Measurements from ENCODE around the gene MRPS22. TPM values are rescaled to one million over a fixed set of nuclear protein-coding genes. Genes with fewer than 3 reads are reported as not detected.
"Not testable (repeated sequence)": the region's sequence is repeated elsewhere in the genome, so short reads cannot be mapped to it uniquely, and the experiment has no call there.

The MRPS22 gene
- total RNA-seq, 8 experiments from 2014 or later = 42.2 to 81.5 (median 60.6) TPM

DNA sequence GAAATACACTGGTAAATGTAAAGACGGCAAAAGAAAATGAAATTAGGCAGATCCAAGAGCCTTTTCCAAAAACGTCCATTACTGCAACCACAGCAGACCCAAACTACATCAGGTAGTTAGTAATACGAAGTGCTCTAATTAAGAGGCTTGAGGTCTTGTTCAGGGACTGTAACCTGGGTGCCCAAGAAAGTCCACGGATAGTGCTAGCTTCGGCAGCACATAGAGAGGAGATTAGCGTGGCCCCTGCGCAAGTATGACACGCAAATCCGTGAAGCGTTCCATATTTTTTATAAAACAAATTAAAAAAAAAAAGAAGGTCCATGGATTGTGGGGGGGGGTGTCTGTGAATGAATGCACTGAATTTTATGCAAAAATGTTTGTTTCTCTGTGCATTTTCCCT, 44.3 kb downstream of the MRPS22 start:
- Histone ChIP-seq H3K27ac (no peak overlapping the region), H3K4me3 (peak overlapping the region; percentile 55 to 99 (median 73)), H3K4me1 (replicated peaks in 1 of 2) (peaks cover 17 to 23% of the 10 kb centered on the region in 2 donors)
- no peak for ATAC-seq (replicated peaks in 6 of 8)
- in situ Hi-C loops (cut with MboI; ENCODE audit: low pct_unique_long_range_greater_than_20kb in 2 of 9, low sequenced_read_pairs in 9 of 9, unreplicated experiment in 9 of 9) = no loop called here
- WGBS, 10 experiments = 59 to 92% (median 80%) methylated on average over 7 to 10 of the region's 10 CpGs; no CpG with 5 or more reads in 1 of the 10 experiments

DNA sequence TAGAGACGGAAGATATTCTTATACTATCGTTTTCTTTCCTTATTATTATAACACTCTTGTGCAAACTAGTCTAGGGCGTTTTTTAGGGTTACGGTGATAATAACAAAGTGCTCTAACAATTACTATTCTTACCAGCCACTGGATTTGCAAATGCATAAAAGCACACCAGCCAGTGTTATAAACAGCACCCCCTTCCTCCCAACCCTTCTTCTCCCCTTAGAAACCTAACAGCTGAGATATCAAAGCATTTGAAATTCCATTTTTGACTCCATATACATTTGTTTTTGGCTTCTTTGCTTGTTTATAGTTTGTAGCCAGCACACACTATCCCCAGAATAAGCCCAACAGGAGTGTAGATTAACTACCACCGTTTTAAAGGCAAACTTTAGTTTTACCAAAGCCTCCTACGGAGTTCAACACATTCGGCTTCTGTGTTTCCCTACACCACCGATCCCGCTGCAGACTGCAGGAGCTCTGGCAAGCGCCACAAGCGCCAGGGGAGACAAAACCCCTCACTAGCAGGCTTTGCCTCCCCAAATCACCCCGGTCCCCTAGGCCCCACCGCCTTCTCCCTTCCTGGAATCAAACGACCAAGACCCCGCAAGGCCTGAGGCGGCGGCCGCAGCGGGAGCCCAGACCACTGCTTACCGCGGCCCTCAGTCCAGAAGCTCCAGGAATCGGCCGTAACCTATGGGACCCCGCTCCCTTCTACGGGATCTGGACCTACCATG, 45.2 kb downstream of the MRPS22 start:
- WGBS, 10 experiments = 0 to 46% (median 5%) methylated on average over 2 to 9 of the region's 25 CpGs; no CpG with 5 or more reads in 1 of the 10 experiments
- peaks cover 17 to 23% of the 10 kb centered on the region in 2 donors for H3K4me1 ChIP-seq (replicated peaks in 1 of 2)
- H3K27ac ChIP-seq = peak overlapping the region; percentile 97 to 100
- ATAC-seq (replicated peaks in 6 of 8) = peak in 1 of 8 experiments; percentile 8
- H3K4me3 ChIP-seq = peak overlapping the region; percentile 55 to 99 (median 73)
- in situ Hi-C loops (cut with MboI; ENCODE audit: low pct_unique_long_range_greater_than_20kb in 2 of 9, low sequenced_read_pairs in 9 of 9, unreplicated experiment in 9 of 9) = no loop called here

DNA sequence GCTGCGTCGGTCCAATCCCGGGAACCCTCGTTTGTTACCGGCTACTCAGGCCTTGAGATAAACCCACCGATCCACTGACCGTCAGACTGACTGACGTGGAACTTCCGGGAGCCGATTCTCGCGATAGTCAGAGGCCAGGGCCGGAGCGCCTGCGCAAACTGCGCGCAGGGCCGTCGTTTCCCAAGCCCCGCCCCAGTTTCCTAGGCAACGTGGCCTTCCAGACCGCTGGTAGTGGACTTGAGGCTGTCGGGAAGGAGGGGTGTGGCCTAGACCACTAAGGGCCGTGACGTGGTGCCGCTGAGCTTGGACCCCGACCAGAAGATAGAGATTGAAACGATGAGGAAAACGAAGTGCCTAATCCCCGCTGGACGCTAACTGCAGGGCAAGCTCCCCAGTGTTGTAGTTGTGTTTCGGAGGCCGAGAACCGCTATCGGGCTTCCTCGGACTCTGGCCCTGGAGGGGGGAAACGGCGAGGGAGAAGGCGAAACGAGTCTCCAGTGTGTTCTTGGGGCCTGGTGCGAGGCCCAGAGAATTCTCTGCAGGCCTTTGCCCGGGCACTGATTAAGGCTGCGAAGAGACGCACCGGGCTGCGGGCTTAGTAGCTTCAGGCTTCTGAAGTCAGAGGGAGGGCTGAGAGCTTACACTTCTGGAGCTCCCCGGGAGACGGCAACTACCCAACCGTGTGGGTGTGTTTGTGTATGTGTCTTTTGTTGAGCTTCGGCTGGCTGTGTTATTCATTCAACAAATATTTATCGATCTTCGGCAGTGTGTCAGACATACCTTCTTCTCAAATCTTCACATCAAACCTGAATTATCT, 45.9 kb downstream of the MRPS22 start, which contains the start of gene COPB2:
TSS of gene COPB2 (minus strand) at position 96 of the 817 bp plus-strand sequence. CDS start 97 bp downstream, outside the sequence.
- peak; percentile 88 to 98 (median 96) for ATAC-seq (replicated peaks in 6 of 8)
- peaks cover 17 to 23% of the 10 kb centered on the region in 2 donors for H3K4me1 ChIP-seq (replicated peaks in 1 of 2)
- H3K4me3 ChIP-seq = peak within 1 kb of the TSS; percentile 55 to 99 (median 73)
- WGBS, 10 experiments = 0 to 4% (median 0%) methylated on average over 2 to 39 of the region's 52 CpGs; no CpG with 5 or more reads in 2 of the 10 experiments
- in situ Hi-C loops (cut with MboI; ENCODE audit: low pct_unique_long_range_greater_than_20kb in 2 of 9, low sequenced_read_pairs in 9 of 9, unreplicated experiment in 9 of 9) = no loop called here
- H3K27ac ChIP-seq = peak within 1 kb of the TSS; percentile 98 to 100

DNA sequence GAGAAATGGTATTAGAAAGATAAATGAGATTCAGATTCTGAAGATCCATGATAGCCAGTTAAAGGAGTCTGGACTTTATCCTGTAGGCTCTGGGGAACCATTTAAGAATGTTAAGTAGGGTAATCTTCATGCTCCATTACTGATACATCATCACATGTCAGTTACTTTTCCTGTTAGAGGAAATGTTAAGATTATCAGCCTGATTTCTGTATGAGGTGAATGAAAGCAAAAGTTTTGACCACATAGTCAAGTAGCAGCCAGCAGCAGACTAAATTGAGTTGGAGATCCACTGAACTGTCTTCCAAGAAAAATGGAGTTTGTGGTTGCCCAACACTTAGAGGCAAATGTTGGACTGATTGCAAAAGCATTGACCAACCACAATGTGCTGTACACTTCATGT, 50.3 kb downstream of the MRPS22 start:
- no peak for ATAC-seq (replicated peaks in 6 of 8)
- no peak overlapping the region for H3K4me3 ChIP-seq
- peaks cover 9 to 14% of the 10 kb centered on the region in 2 donors for H3K4me1 ChIP-seq (replicated peaks in 1 of 2)
- in situ Hi-C loops (cut with MboI; ENCODE audit: low pct_unique_long_range_greater_than_20kb in 2 of 9, low sequenced_read_pairs in 9 of 9, unreplicated experiment in 9 of 9) = no loop called here
- H3K27ac ChIP-seq = no peak overlapping the region

DNA sequence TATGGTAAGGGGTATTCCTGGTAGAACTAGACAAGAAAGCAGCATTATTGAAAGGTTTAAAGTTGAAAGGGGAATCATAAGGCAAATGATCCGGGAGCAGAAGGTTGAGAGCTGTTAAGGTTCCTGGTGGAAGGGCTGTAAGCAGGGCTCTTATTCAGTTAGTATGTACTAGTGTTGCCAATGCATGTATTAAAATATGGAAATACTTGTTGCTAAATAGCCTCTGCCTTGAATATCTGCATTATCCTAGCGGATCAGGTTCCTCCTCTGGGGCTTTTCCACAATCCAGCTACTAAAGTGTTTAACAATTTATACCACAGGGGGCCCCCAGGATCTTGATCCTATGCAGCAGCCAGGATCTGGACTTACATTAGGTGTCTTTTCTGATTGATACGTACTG, 52.9 kb downstream of the MRPS22 start:
- peaks cover 2 to 3% of the 10 kb centered on the region in 2 donors for H3K4me1 ChIP-seq (replicated peaks in 1 of 2)
- in situ Hi-C loops (cut with MboI; ENCODE audit: low pct_unique_long_range_greater_than_20kb in 2 of 9, low sequenced_read_pairs in 9 of 9, unreplicated experiment in 9 of 9) = no loop called here
- H3K4me3 ChIP-seq = no peak overlapping the region
- WGBS, 10 experiments = 0 to 100% (median 82%) methylated on average over 1 to 2 of the region's 3 CpGs
- peak in 3 of 8 experiments; percentile 99 to 100 (median 99) for ATAC-seq (replicated peaks in 6 of 8)
- no peak overlapping the region for H3K27ac ChIP-seq

DNA sequence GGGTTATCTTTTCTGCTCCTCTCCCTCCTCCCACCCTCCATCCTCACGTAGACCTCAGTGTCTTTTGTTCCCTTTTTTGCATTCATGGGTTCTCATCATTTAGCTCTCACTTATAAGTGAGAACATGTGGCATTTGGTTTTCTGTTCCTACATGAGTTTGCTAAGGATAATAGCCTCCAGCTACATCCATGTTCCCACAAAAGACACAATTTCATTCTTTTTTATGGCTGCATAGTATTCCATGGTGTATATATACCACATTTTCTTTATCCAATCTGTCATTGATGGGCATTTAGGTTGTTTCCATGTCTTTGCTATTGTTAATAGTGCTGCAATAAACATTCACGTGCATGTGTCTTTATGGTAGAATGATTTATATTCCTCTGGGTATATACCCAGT, 57.3 kb downstream of the MRPS22 start:
- H3K4me3 ChIP-seq; ATAC-seq (replicated peaks in 6 of 8); H3K27ac ChIP-seq; in situ Hi-C loops (cut with MboI; ENCODE audit: low pct_unique_long_range_greater_than_20kb in 2 of 9, low sequenced_read_pairs in 9 of 9, unreplicated experiment in 9 of 9); H3K4me1 ChIP-seq (replicated peaks in 1 of 2): not testable (repeated sequence)
- WGBS, 10 experiments = 40 to 100% (median 88%) methylated on average over 1 to 2 of the region's 2 CpGs

Other genes with a start within 250 kb of the MRPS22 start
- gene COPB2, start 45.6 kb downstream of the MRPS22 start, total RNA-seq = 100 to 1,000 TPM; 111 to 199 (median 163) TPM
- gene RBP2, start 132.5 kb downstream of the MRPS22 start, total RNA-seq = 1 to 10 TPM in 4 of 8 experiments, under 1 TPM in 1, not detected in 3; 0.73 to 3.3 (median 1.4) TPM
- gene RBP1, start 195.7 kb downstream of the MRPS22 start, total RNA-seq = 1,000 to 10,000 TPM in 2 of 8 experiments, 100 to 1,000 TPM in 4, 10 to 100 TPM in 2; 48.2 to 1,464 (median 577) TPM

Data from motor neuron (in vitro differentiated cells).